ENCODE data around the gene DMBX1.

Gene DMBX1

GRCh38 chr1:46453449-46453848, 36.2 kb upstream of the DMBX1 start:
- no peak for DNase-seq (ENCODE audit: low read depth)
- TF ChIP-seq, protein P1, sequence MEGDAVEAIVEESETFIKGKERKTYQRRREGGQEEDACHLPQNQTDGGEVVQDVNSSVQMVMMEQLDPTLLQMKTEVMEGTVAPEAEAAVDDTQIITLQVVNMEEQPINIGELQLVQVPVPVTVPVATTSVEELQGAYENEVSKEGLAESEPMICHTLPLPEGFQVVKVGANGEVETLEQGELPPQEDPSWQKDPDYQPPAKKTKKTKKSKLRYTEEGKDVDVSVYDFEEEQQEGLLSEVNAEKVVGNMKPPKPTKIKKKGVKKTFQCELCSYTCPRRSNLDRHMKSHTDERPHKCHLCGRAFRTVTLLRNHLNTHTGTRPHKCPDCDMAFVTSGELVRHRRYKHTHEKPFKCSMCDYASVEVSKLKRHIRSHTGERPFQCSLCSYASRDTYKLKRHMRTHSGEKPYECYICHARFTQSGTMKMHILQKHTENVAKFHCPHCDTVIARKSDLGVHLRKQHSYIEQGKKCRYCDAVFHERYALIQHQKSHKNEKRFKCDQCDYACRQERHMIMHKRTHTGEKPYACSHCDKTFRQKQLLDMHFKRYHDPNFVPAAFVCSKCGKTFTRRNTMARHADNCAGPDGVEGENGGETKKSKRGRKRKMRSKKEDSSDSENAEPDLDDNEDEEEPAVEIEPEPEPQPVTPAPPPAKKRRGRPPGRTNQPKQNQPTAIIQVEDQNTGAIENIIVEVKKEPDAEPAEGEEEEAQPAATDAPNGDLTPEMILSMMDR (IDR thresholded peaks at IDR 0.05; ENCODE audit: low read depth, low read length, missing control alignments): no peak

DNA sequence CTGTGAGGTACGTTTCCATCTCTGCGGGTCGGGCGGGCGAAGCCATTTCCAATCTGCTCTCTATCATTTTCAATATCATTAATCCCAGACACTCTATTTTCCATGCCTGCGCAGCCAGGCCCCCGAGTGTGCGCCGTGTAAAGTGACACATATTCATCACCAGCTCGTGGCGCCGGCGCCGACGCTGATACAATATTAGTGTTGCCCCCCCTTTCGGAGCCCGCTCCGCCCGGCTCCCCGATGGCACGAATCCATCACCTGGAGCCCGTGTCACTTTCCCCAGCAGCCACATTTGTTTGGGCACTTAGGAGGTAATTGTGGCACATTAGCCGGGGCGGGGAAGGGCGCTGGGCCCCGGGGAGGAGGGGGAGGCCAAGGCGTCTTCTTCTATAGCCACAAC, 33.7 kb upstream of the DMBX1 start:
- TF ChIP-seq, protein P1 (IDR thresholded peaks at IDR 0.05; ENCODE audit: low read depth, low read length, missing control alignments): no peak
- no peak for DNase-seq (ENCODE audit: low read depth)
- no peak overlapping the region for H3K4me3 ChIP-seq (ENCODE audit: low read depth, low read length)

More at GRCh38 chr1:46453449-46453848, 36.2 kb upstream of the DMBX1 start:
- H3K4me3 ChIP-seq (ENCODE audit: low read depth, low read length): no peak overlapping the region

DNA sequence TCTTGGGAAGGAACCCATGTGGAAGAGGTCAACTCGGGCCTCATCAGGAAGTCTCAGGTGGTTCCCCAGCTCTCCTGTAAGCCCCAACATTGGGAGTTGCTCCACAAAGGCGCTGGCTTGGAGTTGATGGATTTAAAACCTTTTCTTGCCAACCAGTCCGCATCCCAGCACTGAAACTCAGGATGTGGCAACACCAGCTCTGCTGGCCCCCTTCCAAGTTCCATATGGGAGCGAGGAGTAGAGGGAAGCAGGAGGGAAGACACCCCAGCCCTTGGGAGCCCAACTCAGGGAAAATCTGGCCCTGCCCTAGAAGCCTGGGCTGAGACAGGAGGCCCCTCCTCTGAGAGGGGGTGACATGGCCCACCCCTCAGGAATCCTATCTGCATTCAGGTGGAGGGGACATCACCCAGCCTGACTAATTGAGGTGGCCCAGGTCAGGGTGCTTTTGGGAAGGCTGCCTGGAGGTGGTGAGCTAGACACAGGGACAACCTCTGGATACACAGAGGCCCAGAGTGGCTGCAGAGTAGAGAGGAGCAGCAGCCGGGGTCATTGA, 33.1 kb upstream of the DMBX1 start:
- no peak for DNase-seq (ENCODE audit: low read depth)
- TF ChIP-seq, protein P1 (IDR thresholded peaks at IDR 0.05; ENCODE audit: low read depth, low read length, missing control alignments): no peak
- H3K4me3 ChIP-seq (ENCODE audit: low read depth, low read length): no peak overlapping the region

GRCh38 chr1:46457178-46457577, 32.5 kb upstream of the DMBX1 start:
- TF ChIP-seq, protein P1 (IDR thresholded peaks at IDR 0.05; ENCODE audit: low read depth, low read length, missing control alignments): no peak
- H3K4me3 ChIP-seq (ENCODE audit: low read depth, low read length): no peak overlapping the region

DNA sequence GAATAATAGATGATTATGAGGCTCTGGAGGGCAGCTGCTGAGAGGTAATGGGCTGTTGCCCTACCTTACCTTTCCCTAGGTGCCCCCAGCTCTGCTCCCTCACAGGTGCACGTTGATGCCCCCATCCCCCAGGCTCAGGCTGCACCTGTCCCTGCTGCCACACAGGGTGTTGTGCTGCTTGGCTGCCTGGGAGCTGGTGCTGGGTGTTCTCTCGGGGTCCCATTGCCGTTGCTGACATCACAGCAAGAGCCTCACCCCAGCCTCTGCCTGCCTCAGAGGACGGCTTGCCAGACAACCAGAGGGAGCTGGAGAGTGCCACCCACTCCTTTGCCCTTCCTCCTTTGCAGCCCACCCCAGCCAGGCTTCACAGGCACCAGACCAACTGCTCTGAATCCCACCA, 31.4 kb upstream of the DMBX1 start:
- no peak overlapping the region for H3K4me3 ChIP-seq (ENCODE audit: low read depth, low read length)
- no peak for DNase-seq (ENCODE audit: low read depth)

More at GRCh38 chr1:46457178-46457577, 32.5 kb upstream of the DMBX1 start:
- DNase-seq (ENCODE audit: low read depth): no peak

GRCh38 chr1:46458846-46459245, 30.8 kb upstream of the DMBX1 start:
- DNase-seq (ENCODE audit: low read depth): no peak
- no peak overlapping the region for H3K4me3 ChIP-seq (ENCODE audit: low read depth, low read length)
- TF ChIP-seq, protein P1 (IDR thresholded peaks at IDR 0.05; ENCODE audit: low read depth, low read length, missing control alignments): no peak

More for the DNA sequence above, 31.4 kb upstream of the DMBX1 start:
- TF ChIP-seq, protein P1 (IDR thresholded peaks at IDR 0.05; ENCODE audit: low read depth, low read length, missing control alignments): no peak

DNA sequence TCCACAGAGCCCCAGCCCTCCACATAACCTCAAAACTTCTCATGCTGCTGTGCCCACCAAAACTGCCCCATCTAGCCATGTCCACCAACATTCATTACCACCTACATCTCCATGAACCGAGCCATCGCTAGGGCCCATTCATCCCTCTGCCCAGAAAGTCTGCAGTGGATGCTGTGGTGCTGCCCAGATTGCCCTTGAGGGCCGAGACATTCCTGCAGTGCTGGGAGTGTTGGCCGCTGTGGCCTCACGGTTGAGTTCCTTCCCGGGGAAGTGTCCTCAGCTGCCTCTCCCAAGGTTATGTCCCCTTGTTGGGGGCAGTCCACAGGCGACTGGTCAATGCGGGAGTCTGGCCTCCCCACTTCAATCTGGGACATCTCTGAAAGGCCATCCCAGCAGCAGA, 30.3 kb upstream of the DMBX1 start:
- H3K4me3 ChIP-seq (ENCODE audit: low read depth, low read length): no peak overlapping the region
- DNase-seq (ENCODE audit: low read depth): no peak
- TF ChIP-seq, protein P1 (IDR thresholded peaks at IDR 0.05; ENCODE audit: low read depth, low read length, missing control alignments): no peak

All from GM12864 (cell line).